Caco-2 (cell line): Measurements from ENCODE around the gene UNC93A. TPM values are rescaled to one million over a fixed set of nuclear protein-coding genes. Genes with fewer than 3 reads are reported as not detected.

Experiments used
- BruUV-seq: library from RNA; stranded (reverse); fragments of 400-500 nt; replicated peaks from 2 replicates; lab custom pipeline; 2021; lab: Mats Ljungman, UMichigan
- CTCF ChIA-PET: fragments of 300-600 bp; sonication (Branson Sonifier 250); formaldehyde crosslinking; loops from one replicate; lab custom pipeline; 2022; ENCODE audit warnings: antibody characterized with exemption; lab: Charles Lee
- POLR2A ChIA-PET: fragments of 300-600 bp; sonication (Branson Sonifier 250); formaldehyde crosslinking; loops from one replicate; lab custom pipeline; 2022; ENCODE audit warnings: antibody characterized with exemption; lab: Charles Lee
- DNase-seq, 2 experiments: peaks; one replicate each; pipeline versions ENCODE4 v3.0.0 to v3.0.0-alpha.2; 2020 to 2022
- H3K27me3 ChIP-seq: replicated peaks from 2 replicates; pipeline ENCODE4 v1.6.0; 2011; ENCODE audit warnings: low read length; ENCODE audit not compliant: control insufficient read depth, insufficient read depth
- H3K36me3 ChIP-seq: 2 replicates; pipeline ENCODE4 v1.5.1; 2011; ENCODE audit warnings: low read length; ENCODE audit not compliant: control insufficient read depth, insufficient read depth
- H3K4me1 ChIP-seq: fragments of 250-450 bp; sonication (Bioruptor Pico); 2 replicates; pipeline ENCODE4 v1.5.1; 2020; ENCODE audit warnings: mild to moderate bottlenecking
- H3K4me3 ChIP-seq: 2 replicates; pipeline ENCODE4 v1.5.1; 2011; ENCODE audit warnings: low read depth, mild to moderate bottlenecking, control low read depth, low read length
- H3K9me3 ChIP-seq: fragments of 250-450 bp; sonication (Bioruptor Pico); 2 replicates; pipeline ENCODE4 v1.5.1; 2020; ENCODE audit warnings: mild to moderate bottlenecking, moderate library complexity
- H3K27ac Mint-ChIP-seq: one replicate; pipeline ENCODE4 v1.8.0; 2022; ENCODE audit warnings: mixed read lengths; ENCODE audit not compliant: unreplicated experiment
- H3K27me3 Mint-ChIP-seq: one replicate; pipeline ENCODE4 v1.8.0; 2022; ENCODE audit warnings: mixed read lengths; ENCODE audit not compliant: insufficient read depth, unreplicated experiment
- H3K36me3 Mint-ChIP-seq: one replicate; pipeline ENCODE4 v1.8.0; 2022; ENCODE audit warnings: mild to moderate bottlenecking, mixed read lengths; ENCODE audit not compliant: insufficient read depth, unreplicated experiment
- H3K4me1 Mint-ChIP-seq: one replicate; pipeline ENCODE4 v1.8.0; 2022; ENCODE audit warnings: low read depth, mixed read lengths; ENCODE audit not compliant: unreplicated experiment
- H3K4me3 Mint-ChIP-seq: one replicate; pipeline ENCODE4 v1.8.0; 2022; ENCODE audit warnings: mild to moderate bottlenecking, moderate library complexity, mixed read lengths; ENCODE audit not compliant: unreplicated experiment
- H3K9me3 Mint-ChIP-seq: one replicate; pipeline ENCODE4 v1.8.0; 2022; ENCODE audit warnings: mixed read lengths; ENCODE audit not compliant: unreplicated experiment
- intact Hi-C: fragments of 100-400 bp; cut with micrococcal nuclease; formaldehyde crosslinking; loops from one replicate; pipeline ENCODE4 v1.10.0; 2022; ENCODE audit not compliant: unreplicated experiment
- total RNA-seq: library from RNA; stranded (reverse); gene quantifications from 2 replicates; pipeline ENCODE4 v1.2.3, GENCODE V29; 2022
- TF ChIP-seq, protein P1 (sequence below), 2 experiments: fragments of 200-600 bp in 1 of 2; IDR thresholded peaks; 1 replicate in 1 of 2; 2 replicates in 1 of 2; pipeline versions ENCODE4 v1.5.1 to v1.8.0; 2011 to 2022; ENCODE audit warnings: antibody characterized with exemption in 1 of 2, control low read depth in 1 of 2, inconsistent platforms in 1 of 2, low read depth in 1 of 2, low read length in 1 of 2, mild to moderate bottlenecking in 1 of 2, moderate library complexity in 1 of 2; ENCODE audit not compliant: insufficient read depth in 1 of 2, severe bottlenecking in 1 of 2, unreplicated experiment in 1 of 2

Gene UNC93A
- total RNA-seq, 1 experiment from 2014 or later = 32.3 TPM

DNA sequence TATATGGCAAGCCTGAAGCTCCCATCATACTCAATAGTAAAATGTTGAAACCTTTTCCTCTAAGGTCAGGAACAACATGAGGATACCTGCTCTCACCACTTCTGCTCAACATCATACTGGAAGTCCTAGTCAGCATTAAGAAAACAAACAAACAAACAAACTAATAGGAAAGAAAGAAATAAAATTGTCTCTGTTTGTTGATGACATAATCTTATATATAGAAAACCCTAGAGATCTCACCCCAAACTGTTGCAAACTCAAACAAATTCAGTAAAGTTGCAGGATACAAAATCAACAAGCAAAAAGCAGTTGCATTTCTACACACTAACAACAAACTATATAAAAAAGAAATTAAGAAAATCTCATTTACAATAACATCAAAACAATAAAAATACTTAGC is 54.2 kb downstream of the UNC93A start:
- Mint-ChIP-seq H3K27ac (no peak overlapping the region), H3K4me1 (peaks cover 66% of the 10 kb centered on the region), H3K9me3 (peaks cover 11% of the 10 kb centered on the region), H3K36me3 (peaks cover 40% of the 10 kb centered on the region), H3K4me3 (no peak overlapping the region), H3K27me3 (no peaks in the 10 kb centered on the region)
- no peaks in the 10 kb centered on the region for H3K9me3 ChIP-seq
- TF ChIP-seq, protein P1, sequence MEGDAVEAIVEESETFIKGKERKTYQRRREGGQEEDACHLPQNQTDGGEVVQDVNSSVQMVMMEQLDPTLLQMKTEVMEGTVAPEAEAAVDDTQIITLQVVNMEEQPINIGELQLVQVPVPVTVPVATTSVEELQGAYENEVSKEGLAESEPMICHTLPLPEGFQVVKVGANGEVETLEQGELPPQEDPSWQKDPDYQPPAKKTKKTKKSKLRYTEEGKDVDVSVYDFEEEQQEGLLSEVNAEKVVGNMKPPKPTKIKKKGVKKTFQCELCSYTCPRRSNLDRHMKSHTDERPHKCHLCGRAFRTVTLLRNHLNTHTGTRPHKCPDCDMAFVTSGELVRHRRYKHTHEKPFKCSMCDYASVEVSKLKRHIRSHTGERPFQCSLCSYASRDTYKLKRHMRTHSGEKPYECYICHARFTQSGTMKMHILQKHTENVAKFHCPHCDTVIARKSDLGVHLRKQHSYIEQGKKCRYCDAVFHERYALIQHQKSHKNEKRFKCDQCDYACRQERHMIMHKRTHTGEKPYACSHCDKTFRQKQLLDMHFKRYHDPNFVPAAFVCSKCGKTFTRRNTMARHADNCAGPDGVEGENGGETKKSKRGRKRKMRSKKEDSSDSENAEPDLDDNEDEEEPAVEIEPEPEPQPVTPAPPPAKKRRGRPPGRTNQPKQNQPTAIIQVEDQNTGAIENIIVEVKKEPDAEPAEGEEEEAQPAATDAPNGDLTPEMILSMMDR (IDR thresholded peaks at IDR 0.05; ENCODE audit: insufficient read depth in 1 of 2, low read depth in 1 of 2, low read length in 1 of 2, severe bottlenecking in 1 of 2, unreplicated experiment in 1 of 2) = no peak
- DNase-seq = no peak
- no TSS peak for BruUV-seq
- H3K4me3 ChIP-seq = no peak overlapping the region
- H3K36me3 ChIP-seq = 0 out of 2 replicates have a peak, but pooled peaks cover 1% of the 10 kb centered on the region
- CTCF ChIA-PET = no interaction called here
- intact Hi-C loops = no loop called here
- POLR2A ChIA-PET = no interaction called here
- H3K27me3 ChIP-seq = no peaks in the 10 kb centered on the region
- peaks cover 52% of the 10 kb centered on the region for H3K4me1 ChIP-seq

DNA sequence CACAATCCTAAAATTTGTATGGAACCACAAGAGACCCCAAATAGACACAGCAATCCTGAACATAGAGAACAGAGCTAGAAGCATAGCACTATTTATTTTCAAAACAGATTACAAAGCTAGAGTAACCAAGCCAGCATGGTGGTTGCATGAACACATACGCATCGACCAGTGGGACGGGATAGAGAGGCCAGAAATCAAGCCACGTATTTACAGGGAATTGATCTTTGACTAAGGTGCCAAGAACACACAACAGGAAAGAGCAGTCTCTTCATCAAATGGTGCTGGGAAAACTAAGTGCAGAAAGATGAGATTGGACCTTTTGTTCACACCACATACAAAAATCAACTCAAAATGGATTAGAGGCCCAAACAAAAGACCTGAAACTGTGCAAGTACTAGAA is 54.8 kb downstream of the UNC93A start:
- no peak for DNase-seq
- POLR2A ChIA-PET = no interaction called here
- Mint-ChIP-seq H3K4me1 (peaks cover 65% of the 10 kb centered on the region), H3K4me3 (no peak overlapping the region), H3K27ac (no peak overlapping the region), H3K36me3 (peaks cover 39% of the 10 kb centered on the region), H3K27me3 (no peaks in the 10 kb centered on the region), H3K9me3 (peaks cover 11% of the 10 kb centered on the region)
- intact Hi-C loops = no loop called here
- CTCF ChIA-PET = no interaction called here
- TF ChIP-seq, protein P1 (IDR thresholded peaks at IDR 0.05; ENCODE audit: insufficient read depth in 1 of 2, low read depth in 1 of 2, low read length in 1 of 2, severe bottlenecking in 1 of 2, unreplicated experiment in 1 of 2) = no peak
- H3K36me3 ChIP-seq = 0 out of 2 replicates have a peak, but pooled peaks cover 1% of the 10 kb centered on the region
- H3K27me3 ChIP-seq = no peaks in the 10 kb centered on the region
- no TSS peak for BruUV-seq
- no peaks in the 10 kb centered on the region for H3K9me3 ChIP-seq
- H3K4me1 ChIP-seq = peaks cover 46% of the 10 kb centered on the region
- H3K4me3 ChIP-seq = no peak overlapping the region

DNA sequence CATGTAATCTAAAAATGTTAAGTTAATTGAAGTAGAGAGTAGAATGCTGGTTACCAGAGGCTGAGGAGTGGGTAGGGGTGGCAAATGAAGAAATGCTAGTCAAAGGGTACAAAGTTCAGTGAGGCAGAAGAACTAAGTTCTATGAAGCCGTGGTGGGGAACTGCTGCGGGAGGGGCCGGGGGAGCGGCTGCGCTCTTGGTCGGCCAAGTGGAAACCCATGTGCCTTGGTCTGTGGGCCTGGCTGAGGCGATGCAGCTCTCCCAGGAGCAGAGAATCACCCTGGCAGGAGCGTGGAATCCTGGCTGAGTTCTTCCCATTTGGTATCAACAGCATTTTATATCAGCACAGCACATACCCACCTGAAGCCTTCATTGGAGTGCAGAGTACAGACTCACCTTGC is 56.1 kb downstream of the UNC93A start:
- POLR2A ChIA-PET = no interaction called here
- Mint-ChIP-seq H3K27me3 (no peaks in the 10 kb centered on the region), H3K27ac (peak overlapping the region; percentile 29), H3K4me1 (peaks cover 55% of the 10 kb centered on the region), H3K4me3 (no peak overlapping the region), H3K36me3 (peaks cover 31% of the 10 kb centered on the region), H3K9me3 (peaks cover 11% of the 10 kb centered on the region)
- TF ChIP-seq, protein P1 (IDR thresholded peaks at IDR 0.05; ENCODE audit: insufficient read depth in 1 of 2, low read depth in 1 of 2, low read length in 1 of 2, severe bottlenecking in 1 of 2, unreplicated experiment in 1 of 2) = no peak
- CTCF ChIA-PET = no interaction called here
- no peaks in the 10 kb centered on the region for H3K27me3 ChIP-seq
- no peak overlapping the region for H3K4me3 ChIP-seq
- no peak for DNase-seq
- intact Hi-C loops = no loop called here
- H3K36me3 ChIP-seq = 0 out of 2 replicates have a peak, but pooled peaks cover 1% of the 10 kb centered on the region
- peaks cover 45% of the 10 kb centered on the region for H3K4me1 ChIP-seq
- no peaks in the 10 kb centered on the region for H3K9me3 ChIP-seq
- no TSS peak for BruUV-seq
